Fibroblast of lung (primary cell): ENCODE results near the gene EML4.

Experiments used
- EZH2 ChIP-seq: IDR thresholded peaks from 2 replicates; pipeline ENCODE4 v1.5.1; 2012; ENCODE audit warnings: low read length, control low read depth, mild to moderate bottlenecking; ENCODE audit errors: missing control alignments
- TF ChIP-seq, protein P1 (sequence below), 2 donors: IDR thresholded peaks in 1 of 2; conservative IDR thresholded peaks in 1 of 2; 1 replicate in 1 of 2; 2 replicates in 1 of 2; pipeline ENCODE4 v1.5.1; 2011 to 2012; ENCODE audit warnings: low read length in 2 of 2, control low read depth in 1 of 2, inconsistent platforms in 1 of 2, low read depth in 1 of 2, mild to moderate bottlenecking in 1 of 2

DNA sequence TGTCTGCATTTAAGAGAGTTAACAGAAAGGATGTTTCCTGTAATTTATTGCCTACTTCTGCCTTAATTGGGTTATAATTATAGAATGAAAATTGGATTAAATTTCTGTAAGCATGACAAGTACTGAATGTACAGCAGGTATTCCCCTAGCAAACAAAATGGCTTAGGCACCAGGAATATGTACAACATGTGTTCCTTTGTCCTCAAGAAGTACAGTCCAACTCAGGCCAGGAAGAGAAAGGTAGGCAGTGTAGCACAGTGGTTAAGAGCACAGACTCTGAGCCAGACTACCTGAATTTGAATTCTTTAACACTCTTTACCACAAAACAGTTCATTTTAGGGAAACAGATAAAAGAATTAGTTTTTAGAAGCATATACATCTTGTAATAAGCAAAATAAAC, 148.8 kb downstream of the EML4 start:
- TF ChIP-seq, protein P1, sequence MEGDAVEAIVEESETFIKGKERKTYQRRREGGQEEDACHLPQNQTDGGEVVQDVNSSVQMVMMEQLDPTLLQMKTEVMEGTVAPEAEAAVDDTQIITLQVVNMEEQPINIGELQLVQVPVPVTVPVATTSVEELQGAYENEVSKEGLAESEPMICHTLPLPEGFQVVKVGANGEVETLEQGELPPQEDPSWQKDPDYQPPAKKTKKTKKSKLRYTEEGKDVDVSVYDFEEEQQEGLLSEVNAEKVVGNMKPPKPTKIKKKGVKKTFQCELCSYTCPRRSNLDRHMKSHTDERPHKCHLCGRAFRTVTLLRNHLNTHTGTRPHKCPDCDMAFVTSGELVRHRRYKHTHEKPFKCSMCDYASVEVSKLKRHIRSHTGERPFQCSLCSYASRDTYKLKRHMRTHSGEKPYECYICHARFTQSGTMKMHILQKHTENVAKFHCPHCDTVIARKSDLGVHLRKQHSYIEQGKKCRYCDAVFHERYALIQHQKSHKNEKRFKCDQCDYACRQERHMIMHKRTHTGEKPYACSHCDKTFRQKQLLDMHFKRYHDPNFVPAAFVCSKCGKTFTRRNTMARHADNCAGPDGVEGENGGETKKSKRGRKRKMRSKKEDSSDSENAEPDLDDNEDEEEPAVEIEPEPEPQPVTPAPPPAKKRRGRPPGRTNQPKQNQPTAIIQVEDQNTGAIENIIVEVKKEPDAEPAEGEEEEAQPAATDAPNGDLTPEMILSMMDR (conservative IDR thresholded peaks at IDR 0.05 in 1 of 2, IDR thresholded peaks at IDR 0.05 in 1 of 2; ENCODE audit: low read depth in 1 of 2, low read length in 2 of 2) = no peak
- no peak for TF ChIP-seq EZH2
